WTC11 (cell line): ENCODE measurements around the gene HYCC2. TPM values are rescaled to one million over a fixed set of nuclear protein-coding genes. Genes with fewer than 3 reads are reported as not detected.
"Not testable (repeated sequence)": the region's sequence is repeated elsewhere in the genome, so short reads cannot be mapped to it uniquely, and the experiment has no call there.

ENCODE experiments used
- ATAC-seq: fragments of 200-7000 bp; cut with Tn5 transposase; 2 replicates; pipeline ENCODE4 v1.10.0; 2021; ENCODE audit warnings: mild to moderate bottlenecking, moderate library complexity
- CTCF ChIA-PET: fragments of 300-600 bp; sonication (Branson Sonifier 250); formaldehyde crosslinking; loops from one replicate; lab custom pipeline; 2021; ENCODE audit warnings: antibody characterized with exemption; lab: Charles Lee
- POLR2A ChIA-PET: fragments of 350-600 bp; sonication (Branson Sonifier 250); formaldehyde crosslinking; loops from one replicate; lab custom pipeline; 2021; ENCODE audit warnings: antibody characterized with exemption; lab: Charles Lee
- DNase-seq: peaks from one replicate; pipeline ENCODE4 v3.0.0; 2021; ENCODE audit warnings: low spot score
- H3K27ac Mint-ChIP-seq: 2 replicates; pipeline ENCODE4 v1.8.0; 2021; ENCODE audit warnings: mixed read lengths
- H3K27me3 Mint-ChIP-seq: 2 replicates; pipeline ENCODE4 v1.8.0; 2021; ENCODE audit warnings: low read depth, mild to moderate bottlenecking, moderate library complexity, mixed read lengths
- H3K36me3 Mint-ChIP-seq: 2 replicates; pipeline ENCODE4 v1.8.0; 2021; ENCODE audit warnings: mixed read lengths
- H3K4me1 Mint-ChIP-seq: 2 replicates; pipeline ENCODE4 v1.8.0; 2022; ENCODE audit warnings: mixed read lengths
- H3K4me3 Mint-ChIP-seq: 2 replicates; pipeline ENCODE4 v1.8.0; 2021; ENCODE audit warnings: mild to moderate bottlenecking, moderate library complexity, mixed read lengths
- H3K9me3 Mint-ChIP-seq: 2 replicates; pipeline ENCODE4 v1.8.0; 2021; ENCODE audit warnings: mixed read lengths
- CREB1 ChIP-seq: sonication (generic); formaldehyde crosslinking; IDR thresholded peaks from 2 replicates; pipeline ENCODE4 v1.8.0; 2023; ENCODE audit warnings: mild to moderate bottlenecking, missing genetic modification reagents
- HMGA2 ChIP-seq: fragments of 250-450 bp; sonication (Bioruptor Pico); IDR thresholded peaks from 2 replicates; pipeline ENCODE4 v1.4.0; 2021; ENCODE audit warnings: mild to moderate bottlenecking, moderate library complexity
- NFE2L1 ChIP-seq: sonication (generic); formaldehyde crosslinking; IDR thresholded peaks from 2 replicates; pipeline ENCODE4 v1.8.1; 2023; ENCODE audit warnings: missing genetic modification reagents
- NR2C2 ChIP-seq: sonication (generic); formaldehyde crosslinking; IDR thresholded peaks from 2 replicates; pipeline ENCODE4 v1.8.0; 2022; ENCODE audit warnings: mild to moderate bottlenecking, missing genetic modification reagents
- PRRX2 ChIP-seq: fragments of 250-450 bp; sonication (Bioruptor Pico); IDR thresholded peaks from 2 replicates; pipeline ENCODE4 v1.8.0; 2021; ENCODE audit warnings: mild to moderate bottlenecking
- SMAD3 ChIP-seq: sonication (generic); formaldehyde crosslinking; IDR thresholded peaks from 2 replicates; pipeline ENCODE4 v1.8.0; 2022; ENCODE audit warnings: missing genetic modification reagents, mild to moderate bottlenecking, borderline replicate concordance
- TEAD4 ChIP-seq: sonication (generic); formaldehyde crosslinking; IDR thresholded peaks from 2 replicates; pipeline ENCODE4 v1.8.0; 2022; ENCODE audit warnings: mild to moderate bottlenecking, missing genetic modification reagents
- total RNA-seq: library from RNA; stranded (reverse); gene quantifications from 3 replicates; pipeline ENCODE4 v1.2.3, GENCODE V29; 2021
- TF ChIP-seq, protein P1 (sequence below): sonication (generic); formaldehyde crosslinking; IDR thresholded peaks from 2 replicates; pipeline ENCODE4 v1.8.0; 2023; ENCODE audit warnings: mild to moderate bottlenecking, missing genetic modification reagents
- TF ChIP-seq, protein P2 (sequence below): sonication (generic); formaldehyde crosslinking; IDR thresholded peaks from 2 replicates; pipeline ENCODE4 v1.8.0; 2022; ENCODE audit warnings: mild to moderate bottlenecking, missing genetic modification reagents
- TF ChIP-seq, protein P3 (sequence below): fragments of 250-450 bp; sonication (Bioruptor Pico); IDR thresholded peaks from 2 replicates; pipeline ENCODE4 v2.1.2; 2022; ENCODE audit warnings: mild to moderate bottlenecking, moderate library complexity
- TF ChIP-seq, protein P4 (sequence below): fragments of 250-450 bp; sonication (Bioruptor Pico); IDR thresholded peaks from 2 replicates; pipeline ENCODE4 v1.9.0; 2021; ENCODE audit warnings: mild to moderate bottlenecking
- TF ChIP-seq, protein P5 (sequence below): sonication (generic); formaldehyde crosslinking; conservative IDR thresholded peaks from 2 replicates; pipeline ENCODE4 v1.8.1; 2022; ENCODE audit warnings: mild to moderate bottlenecking, missing genetic modification reagents

Gene HYCC2
- total RNA-seq, 1 experiment from 2014 or later: 10.4 TPM

DNA sequence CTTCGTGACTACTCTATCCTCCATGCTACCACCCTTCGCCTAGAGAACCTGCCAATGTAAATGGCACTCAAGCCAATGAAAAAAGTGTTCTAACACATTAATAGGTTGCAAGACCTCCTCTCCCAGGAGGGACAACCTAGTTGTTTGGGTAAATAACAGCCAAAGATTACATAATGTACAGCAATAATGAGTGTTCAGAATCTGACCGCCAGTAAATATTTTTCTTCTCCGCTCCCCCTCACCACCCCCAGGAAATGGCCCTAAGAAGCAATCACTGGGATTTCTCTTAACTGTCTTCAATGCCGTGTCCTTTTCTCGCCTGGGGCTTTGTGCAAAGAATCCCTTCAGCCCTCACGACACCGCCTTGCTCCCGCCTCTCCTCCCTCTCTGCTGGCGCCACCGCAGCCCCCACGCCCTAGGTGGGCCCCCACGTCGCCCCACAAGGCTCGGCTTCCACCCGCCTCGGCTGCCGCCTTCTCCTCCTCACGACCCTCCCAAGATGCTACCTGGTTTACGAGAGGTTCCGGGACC is 458 bp downstream of the HYCC2 start:
- H3K36me3 Mint-ChIP-seq: no peaks in the 10 kb centered on the region
- DNase-seq (no peak), ATAC-seq (no peak)
- H3K4me1 Mint-ChIP-seq: peaks cover 17% of the 10 kb centered on the region
- peak overlapping the region; percentile 93 for H3K27ac Mint-ChIP-seq
- H3K27me3 Mint-ChIP-seq: no peaks in the 10 kb centered on the region
- TF ChIP-seq, protein P1, sequence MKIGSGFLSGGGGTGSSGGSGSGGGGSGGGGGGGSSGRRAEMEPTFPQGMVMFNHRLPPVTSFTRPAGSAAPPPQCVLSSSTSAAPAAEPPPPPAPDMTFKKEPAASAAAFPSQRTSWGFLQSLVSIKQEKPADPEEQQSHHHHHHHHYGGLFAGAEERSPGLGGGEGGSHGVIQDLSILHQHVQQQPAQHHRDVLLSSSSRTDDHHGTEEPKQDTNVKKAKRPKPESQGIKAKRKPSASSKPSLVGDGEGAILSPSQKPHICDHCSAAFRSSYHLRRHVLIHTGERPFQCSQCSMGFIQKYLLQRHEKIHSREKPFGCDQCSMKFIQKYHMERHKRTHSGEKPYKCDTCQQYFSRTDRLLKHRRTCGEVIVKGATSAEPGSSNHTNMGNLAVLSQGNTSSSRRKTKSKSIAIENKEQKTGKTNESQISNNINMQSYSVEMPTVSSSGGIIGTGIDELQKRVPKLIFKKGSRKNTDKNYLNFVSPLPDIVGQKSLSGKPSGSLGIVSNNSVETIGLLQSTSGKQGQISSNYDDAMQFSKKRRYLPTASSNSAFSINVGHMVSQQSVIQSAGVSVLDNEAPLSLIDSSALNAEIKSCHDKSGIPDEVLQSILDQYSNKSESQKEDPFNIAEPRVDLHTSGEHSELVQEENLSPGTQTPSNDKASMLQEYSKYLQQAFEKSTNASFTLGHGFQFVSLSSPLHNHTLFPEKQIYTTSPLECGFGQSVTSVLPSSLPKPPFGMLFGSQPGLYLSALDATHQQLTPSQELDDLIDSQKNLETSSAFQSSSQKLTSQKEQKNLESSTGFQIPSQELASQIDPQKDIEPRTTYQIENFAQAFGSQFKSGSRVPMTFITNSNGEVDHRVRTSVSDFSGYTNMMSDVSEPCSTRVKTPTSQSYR (CRISPR knock-in tag): no peak
- TF ChIP-seq NR2C2 (CRISPR knock-in tag): no peak
- TF ChIP-seq, protein P2, sequence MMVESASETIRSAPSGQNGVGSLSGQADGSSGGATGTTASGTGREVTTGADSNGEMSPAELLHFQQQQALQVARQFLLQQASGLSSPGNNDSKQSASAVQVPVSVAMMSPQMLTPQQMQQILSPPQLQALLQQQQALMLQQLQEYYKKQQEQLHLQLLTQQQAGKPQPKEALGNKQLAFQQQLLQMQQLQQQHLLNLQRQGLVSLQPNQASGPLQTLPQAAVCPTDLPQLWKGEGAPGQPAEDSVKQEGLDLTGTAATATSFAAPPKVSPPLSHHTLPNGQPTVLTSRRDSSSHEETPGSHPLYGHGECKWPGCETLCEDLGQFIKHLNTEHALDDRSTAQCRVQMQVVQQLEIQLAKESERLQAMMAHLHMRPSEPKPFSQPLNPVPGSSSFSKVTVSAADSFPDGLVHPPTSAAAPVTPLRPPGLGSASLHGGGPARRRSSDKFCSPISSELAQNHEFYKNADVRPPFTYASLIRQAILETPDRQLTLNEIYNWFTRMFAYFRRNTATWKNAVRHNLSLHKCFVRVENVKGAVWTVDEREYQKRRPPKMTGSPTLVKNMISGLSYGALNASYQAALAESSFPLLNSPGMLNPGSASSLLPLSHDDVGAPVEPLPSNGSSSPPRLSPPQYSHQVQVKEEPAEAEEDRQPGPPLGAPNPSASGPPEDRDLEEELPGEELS (CRISPR knock-in tag): 0 out of 2 replicates have a peak, but pooled peaks have one; percentile 21
- peak overlapping the region; percentile 95 for H3K4me3 Mint-ChIP-seq
- ChIA-PET CTCF (interaction anchor here (1.2 to 3.3 kb wide), 5 partner anchors 56 to 162 kb away, joined by 3 to 17 read pairs (median 5); partner anchors contain the start of gene ORC2), POLR2A (interaction anchor here (0.8 kb wide), 1 partner anchor 178 kb away, joined by 3 read pairs; no protein-coding TSS in a partner anchor)
- no peaks in the 10 kb centered on the region for H3K9me3 Mint-ChIP-seq

DNA sequence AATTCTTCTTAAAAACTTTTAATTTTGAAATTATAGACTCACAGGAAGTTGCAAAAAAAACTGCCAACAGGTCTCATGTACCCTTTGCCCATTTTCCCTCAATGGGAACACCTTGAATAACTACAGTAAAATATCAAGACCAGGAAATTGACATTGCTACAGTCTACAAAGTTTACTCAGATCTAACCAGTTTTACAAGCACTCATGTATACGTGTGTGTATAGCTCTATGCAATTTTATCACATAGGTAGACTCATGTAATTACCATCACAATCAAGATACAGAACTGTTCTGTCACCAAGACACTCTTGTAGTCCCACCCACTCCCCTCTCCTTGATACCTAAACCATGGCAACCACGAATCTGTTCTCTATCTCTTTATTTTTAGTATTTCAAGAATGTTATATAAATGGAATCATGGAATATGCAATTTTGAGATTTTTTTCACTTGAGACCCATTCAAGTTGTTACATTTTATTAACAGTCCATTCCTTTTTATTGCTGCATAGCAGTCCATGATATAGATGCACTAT is 6.6 kb downstream of the HYCC2 start:
- ATAC-seq (no peak), DNase-seq (no peak)
- CTCF ChIA-PET: no interaction called here
- no peaks in the 10 kb centered on the region for H3K27me3 Mint-ChIP-seq
- no peak overlapping the region for H3K4me3 Mint-ChIP-seq
- no peak overlapping the region for H3K27ac Mint-ChIP-seq
- no peak for TF ChIP-seq PRRX2 (CRISPR knock-in tag)
- H3K9me3 Mint-ChIP-seq: no peaks in the 10 kb centered on the region
- POLR2A ChIA-PET: no interaction called here
- H3K4me1 Mint-ChIP-seq: peaks cover 4% of the 10 kb centered on the region
- H3K36me3 Mint-ChIP-seq: no peaks in the 10 kb centered on the region

DNA sequence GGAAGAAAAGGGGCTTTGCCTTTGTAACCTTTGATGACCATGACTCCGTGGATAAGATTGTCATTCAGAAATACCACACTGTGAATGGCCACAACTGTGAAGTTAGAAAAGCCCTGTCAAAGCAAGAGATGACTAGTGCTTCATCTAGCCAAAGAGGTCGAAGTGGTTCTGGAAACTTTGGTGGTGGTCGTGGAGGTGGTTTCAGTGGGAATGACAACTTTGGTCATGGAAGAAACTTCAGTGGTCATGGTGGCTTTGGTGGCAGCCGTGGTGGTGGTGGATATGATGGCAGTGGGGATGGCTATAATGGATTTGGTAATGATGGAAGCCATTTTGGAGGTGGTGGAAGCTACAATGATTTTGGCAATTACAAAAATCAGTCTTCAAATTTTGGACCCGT is 8.0 kb downstream of the HYCC2 start:
- H3K9me3 Mint-ChIP-seq, H3K36me3 Mint-ChIP-seq, POLR2A ChIA-PET, H3K27me3 Mint-ChIP-seq, ATAC-seq, H3K4me3 Mint-ChIP-seq, H3K4me1 Mint-ChIP-seq, H3K27ac Mint-ChIP-seq, DNase-seq, CTCF ChIA-PET: not testable (repeated sequence)

DNA sequence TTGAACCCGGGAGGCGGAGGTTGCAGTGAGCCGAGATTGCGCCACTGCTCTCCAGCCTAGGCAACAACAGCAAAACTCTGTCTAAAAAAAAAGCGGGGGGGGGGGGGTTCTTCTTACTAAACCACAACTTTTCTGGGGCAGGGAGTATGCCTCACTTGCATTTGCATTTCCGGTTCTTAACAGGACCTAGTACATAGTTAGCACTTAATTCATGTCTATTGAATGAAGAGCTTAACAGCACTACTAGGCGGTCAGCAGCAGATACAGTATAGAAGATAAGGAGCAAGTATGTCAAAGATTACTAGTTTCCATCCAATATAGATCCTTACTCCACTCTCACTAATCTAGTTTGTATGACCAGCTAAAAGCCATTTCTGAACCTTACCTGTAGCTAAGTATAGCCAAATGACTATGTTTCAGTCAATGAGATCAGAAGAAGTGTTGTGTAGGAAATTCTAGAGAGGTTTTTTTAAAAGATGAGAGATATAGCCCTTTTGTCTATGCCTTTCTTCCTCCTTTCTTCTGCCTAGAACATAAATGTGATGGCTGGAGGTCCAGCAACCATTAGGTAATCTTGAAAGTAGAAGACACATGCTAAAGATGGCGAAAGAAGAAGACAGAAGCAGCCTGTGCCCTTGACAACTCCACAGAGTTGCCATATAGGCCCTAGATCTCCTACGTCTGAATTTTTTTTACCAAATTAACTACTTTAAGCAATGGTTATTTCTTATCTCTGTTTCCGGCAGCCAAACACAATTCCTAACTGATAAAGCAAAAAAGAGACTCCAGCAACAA is 11.3 kb downstream of the HYCC2 start:
- no peaks in the 10 kb centered on the region for H3K9me3 Mint-ChIP-seq
- no peak for DNase-seq
- no peaks in the 10 kb centered on the region for H3K27me3 Mint-ChIP-seq
- H3K27ac Mint-ChIP-seq: no peak overlapping the region
- POLR2A ChIA-PET: no interaction called here
- CTCF ChIA-PET: interaction anchor here (1.5 kb wide), 1 partner anchor 9 kb away, joined by 5 read pairs; no protein-coding TSS in a partner anchor
- TF ChIP-seq SMAD3 (CRISPR knock-in tag): no peak
- H3K36me3 Mint-ChIP-seq: no peaks in the 10 kb centered on the region
- H3K4me1 Mint-ChIP-seq: no peaks in the 10 kb centered on the region
- no peak overlapping the region for H3K4me3 Mint-ChIP-seq
- no peak for ATAC-seq

DNA sequence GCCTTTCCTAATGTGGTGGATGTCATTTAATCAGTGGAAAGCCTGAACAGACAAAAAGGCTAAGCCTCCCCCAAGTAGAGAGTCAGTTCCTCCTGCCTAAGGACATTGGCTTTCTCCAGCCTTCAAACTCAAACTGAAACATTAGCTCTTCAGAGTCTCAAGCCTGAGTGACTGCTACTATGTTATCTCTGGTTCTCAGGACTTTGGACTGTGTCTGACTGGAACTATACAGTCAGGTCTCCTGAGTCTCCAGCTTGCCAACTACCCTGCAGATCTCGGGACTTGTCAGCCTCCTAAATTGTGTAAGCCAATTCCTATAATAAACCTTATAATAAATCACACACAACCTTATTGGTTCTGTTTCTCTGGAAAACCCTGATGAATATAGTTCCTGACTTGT is 12.6 kb downstream of the HYCC2 start:
- no peak for TF ChIP-seq TEAD4
- TF ChIP-seq HMGA2 (CRISPR knock-in tag): no peak
- TF ChIP-seq, protein P3, sequence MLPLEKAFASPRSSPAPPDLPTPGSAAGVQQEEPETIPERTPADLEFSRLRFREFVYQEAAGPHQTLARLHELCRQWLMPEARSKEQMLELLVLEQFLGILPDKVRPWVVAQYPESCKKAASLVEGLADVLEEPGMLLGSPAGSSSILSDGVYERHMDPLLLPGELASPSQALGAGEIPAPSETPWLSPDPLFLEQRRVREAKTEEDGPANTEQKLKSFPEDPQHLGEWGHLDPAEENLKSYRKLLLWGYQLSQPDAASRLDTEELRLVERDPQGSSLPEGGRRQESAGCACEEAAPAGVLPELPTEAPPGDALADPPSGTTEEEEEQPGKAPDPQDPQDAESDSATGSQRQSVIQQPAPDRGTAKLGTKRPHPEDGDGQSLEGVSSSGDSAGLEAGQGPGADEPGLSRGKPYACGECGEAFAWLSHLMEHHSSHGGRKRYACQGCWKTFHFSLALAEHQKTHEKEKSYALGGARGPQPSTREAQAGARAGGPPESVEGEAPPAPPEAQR (CRISPR knock-in tag): no peak
- TF ChIP-seq, protein P4, sequence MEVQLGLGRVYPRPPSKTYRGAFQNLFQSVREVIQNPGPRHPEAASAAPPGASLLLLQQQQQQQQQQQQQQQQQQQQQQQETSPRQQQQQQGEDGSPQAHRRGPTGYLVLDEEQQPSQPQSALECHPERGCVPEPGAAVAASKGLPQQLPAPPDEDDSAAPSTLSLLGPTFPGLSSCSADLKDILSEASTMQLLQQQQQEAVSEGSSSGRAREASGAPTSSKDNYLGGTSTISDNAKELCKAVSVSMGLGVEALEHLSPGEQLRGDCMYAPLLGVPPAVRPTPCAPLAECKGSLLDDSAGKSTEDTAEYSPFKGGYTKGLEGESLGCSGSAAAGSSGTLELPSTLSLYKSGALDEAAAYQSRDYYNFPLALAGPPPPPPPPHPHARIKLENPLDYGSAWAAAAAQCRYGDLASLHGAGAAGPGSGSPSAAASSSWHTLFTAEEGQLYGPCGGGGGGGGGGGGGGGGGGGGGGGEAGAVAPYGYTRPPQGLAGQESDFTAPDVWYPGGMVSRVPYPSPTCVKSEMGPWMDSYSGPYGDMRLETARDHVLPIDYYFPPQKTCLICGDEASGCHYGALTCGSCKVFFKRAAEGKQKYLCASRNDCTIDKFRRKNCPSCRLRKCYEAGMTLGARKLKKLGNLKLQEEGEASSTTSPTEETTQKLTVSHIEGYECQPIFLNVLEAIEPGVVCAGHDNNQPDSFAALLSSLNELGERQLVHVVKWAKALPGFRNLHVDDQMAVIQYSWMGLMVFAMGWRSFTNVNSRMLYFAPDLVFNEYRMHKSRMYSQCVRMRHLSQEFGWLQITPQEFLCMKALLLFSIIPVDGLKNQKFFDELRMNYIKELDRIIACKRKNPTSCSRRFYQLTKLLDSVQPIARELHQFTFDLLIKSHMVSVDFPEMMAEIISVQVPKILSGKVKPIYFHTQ: no peak
- TF ChIP-seq CREB1: no peak
- TF ChIP-seq NFE2L1 (CRISPR knock-in tag): no peak
- TF ChIP-seq, protein P5, sequence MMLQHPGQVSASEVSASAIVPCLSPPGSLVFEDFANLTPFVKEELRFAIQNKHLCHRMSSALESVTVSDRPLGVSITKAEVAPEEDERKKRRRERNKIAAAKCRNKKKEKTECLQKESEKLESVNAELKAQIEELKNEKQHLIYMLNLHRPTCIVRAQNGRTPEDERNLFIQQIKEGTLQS (CRISPR knock-in tag): no peak
- TF ChIP-seq, all 79 proteins: peak for 0
- ChIA-PET CTCF (interaction anchor here (0.7 kb wide), 1 partner anchor 67 kb away, joined by 3 read pairs; no protein-coding TSS in a partner anchor), POLR2A (interaction anchor here (0.6 kb wide), 1 partner anchor 58 kb away, joined by 5 read pairs; no protein-coding TSS in a partner anchor)
- no peak for DNase-seq
- ATAC-seq: no peak
- Mint-ChIP-seq H3K4me1 (no peaks in the 10 kb centered on the region), H3K9me3 (no peaks in the 10 kb centered on the region), H3K27me3 (no peaks in the 10 kb centered on the region), H3K27ac (no peak overlapping the region), H3K4me3 (no peak overlapping the region), H3K36me3 (no peaks in the 10 kb centered on the region)
